ENCODE results near the gene PCMTD2.

The PCMTD2 gene

DNA sequence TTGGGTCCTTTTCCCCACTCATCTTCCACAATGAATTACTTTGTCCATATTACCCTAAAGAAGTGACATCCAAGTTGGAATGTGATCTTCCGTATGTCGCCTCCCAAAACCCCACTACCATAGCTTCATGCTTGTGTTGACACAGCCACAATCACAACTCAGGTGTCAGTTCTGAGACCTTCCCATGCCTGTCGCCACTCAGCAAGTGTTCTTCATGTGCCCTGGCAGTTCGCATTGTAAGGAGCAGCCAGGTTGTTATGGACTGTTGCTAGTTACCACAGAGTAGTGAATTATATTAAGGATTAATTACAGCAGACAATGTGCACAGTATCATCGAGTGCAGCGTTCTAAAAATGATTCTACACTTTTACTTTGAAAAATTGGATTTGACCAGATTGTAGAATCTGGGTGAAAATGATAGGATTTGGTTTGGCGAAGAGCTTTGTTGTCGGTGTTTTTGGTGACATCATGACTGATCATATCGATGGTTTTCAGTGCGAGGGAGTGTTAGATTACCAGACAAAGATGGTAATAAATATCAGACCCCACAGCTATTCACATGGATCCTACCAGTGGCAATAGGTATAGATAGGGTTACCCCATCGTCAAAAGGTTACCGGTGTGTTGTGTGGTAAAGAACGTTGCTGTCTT is 1.7 kb downstream of the PCMTD2 start:
- no peaks in the 10 kb centered on the region for H3K9me3 Mint-ChIP-seq
- no peak for DNase-seq (ENCODE audit: low spot score in 2 of 2)
- ATAC-seq (replicated peaks; ENCODE audit: extremely low read depth, poor library complexity, severe bottlenecking) = no peak
- H3K36me3 Mint-ChIP-seq (ENCODE audit: insufficient read depth) = peaks cover 34% of the 10 kb centered on the region
- H3K4me3 Mint-ChIP-seq = peak overlapping the region; percentile 95
- peak overlapping the region; percentile 98 for H3K27ac Mint-ChIP-seq (ENCODE audit: low read depth)
- peaks cover 11% of the 10 kb centered on the region for H3K27me3 Mint-ChIP-seq
- peaks cover 64% of the 10 kb centered on the region for H3K4me1 Mint-ChIP-seq

GRCh38 chr20:64258071-64258823 is 2.7 kb downstream of the PCMTD2 start:
- H3K9me3 Mint-ChIP-seq = no peaks in the 10 kb centered on the region
- ATAC-seq (replicated peaks; ENCODE audit: extremely low read depth, poor library complexity, severe bottlenecking) (no peak), DNase-seq (ENCODE audit: low spot score in 2 of 2) (no peak)
- H3K27ac Mint-ChIP-seq (ENCODE audit: low read depth) = no peak overlapping the region
- no peak overlapping the region for H3K4me3 Mint-ChIP-seq
- H3K36me3 Mint-ChIP-seq (ENCODE audit: insufficient read depth) = peaks cover 34% of the 10 kb centered on the region
- H3K27me3 Mint-ChIP-seq = peaks cover 1% of the 10 kb centered on the region
- peaks cover 74% of the 10 kb centered on the region for H3K4me1 Mint-ChIP-seq

GRCh38 chr20:64260239-64260638 is 4.7 kb downstream of the PCMTD2 start:
- Mint-ChIP-seq H3K9me3 (no peaks in the 10 kb centered on the region), H3K4me1 (peaks cover 76% of the 10 kb centered on the region), H3K36me3 (ENCODE audit: insufficient read depth) (peaks cover 31% of the 10 kb centered on the region), H3K4me3 (peak overlapping the region; percentile 43), H3K27me3 (no peaks in the 10 kb centered on the region), H3K27ac (ENCODE audit: low read depth) (peak overlapping the region; percentile 35)
- ATAC-seq (replicated peaks; ENCODE audit: extremely low read depth, poor library complexity, severe bottlenecking) = no peak
- no peak for DNase-seq (ENCODE audit: low spot score in 2 of 2)

DNA sequence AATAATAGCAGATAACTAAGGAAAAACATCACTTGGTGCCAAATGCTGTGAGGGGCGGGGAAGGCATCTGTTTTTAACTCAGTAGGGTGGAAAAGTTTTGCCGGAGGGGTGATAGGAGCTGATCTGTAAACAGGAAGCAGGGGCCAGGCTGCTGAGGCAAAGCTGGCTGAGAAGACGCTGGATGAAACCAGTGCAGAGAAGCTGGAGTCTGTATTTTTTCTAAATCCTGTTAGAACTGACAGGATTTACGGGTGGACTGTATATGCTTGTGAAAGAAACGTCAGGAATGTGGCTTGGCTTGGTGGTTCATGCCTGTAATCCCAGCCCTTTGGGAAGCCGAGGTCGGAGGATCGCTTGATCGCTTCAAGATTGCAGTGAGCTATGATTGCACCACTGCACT is 5.6 kb downstream of the PCMTD2 start:
- H3K9me3 Mint-ChIP-seq = no peaks in the 10 kb centered on the region
- DNase-seq (ENCODE audit: low spot score in 2 of 2) (no peak), ATAC-seq (replicated peaks; ENCODE audit: extremely low read depth, poor library complexity, severe bottlenecking) (peak; percentile 28)
- peaks cover 71% of the 10 kb centered on the region for H3K4me1 Mint-ChIP-seq
- H3K36me3 Mint-ChIP-seq (ENCODE audit: insufficient read depth) = peaks cover 24% of the 10 kb centered on the region
- peak overlapping the region; percentile 35 for H3K27ac Mint-ChIP-seq (ENCODE audit: low read depth)
- peak overlapping the region; percentile 43 for H3K4me3 Mint-ChIP-seq
- no peaks in the 10 kb centered on the region for H3K27me3 Mint-ChIP-seq

DNA sequence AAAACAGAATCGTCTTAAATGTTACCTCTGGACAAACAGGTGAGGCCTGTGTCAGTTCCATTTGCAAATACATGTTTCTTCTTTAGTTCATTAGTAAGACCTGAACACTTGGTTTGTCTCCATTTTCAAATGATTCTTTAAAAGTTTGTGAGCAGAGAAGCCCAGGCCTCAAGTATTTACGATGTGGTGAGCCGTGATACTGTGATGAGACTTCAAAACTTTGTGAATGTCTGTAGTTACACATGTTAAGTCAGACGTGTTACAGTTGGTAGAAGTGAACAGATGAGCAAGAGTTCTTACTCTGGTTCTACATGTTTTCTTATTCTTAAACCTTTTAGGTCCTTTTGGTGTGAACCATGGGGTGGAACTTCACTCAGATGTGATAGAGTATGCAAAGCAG is 8.5 kb downstream of the PCMTD2 start:
- ATAC-seq (replicated peaks; ENCODE audit: extremely low read depth, poor library complexity, severe bottlenecking) = no peak
- no peak overlapping the region for H3K4me3 Mint-ChIP-seq
- DNase-seq (ENCODE audit: low spot score in 2 of 2) = no peak
- H3K27me3 Mint-ChIP-seq = no peaks in the 10 kb centered on the region
- H3K4me1 Mint-ChIP-seq = peaks cover 48% of the 10 kb centered on the region
- peaks cover 15% of the 10 kb centered on the region for H3K36me3 Mint-ChIP-seq (ENCODE audit: insufficient read depth)
- H3K27ac Mint-ChIP-seq (ENCODE audit: low read depth) = no peak overlapping the region
- H3K9me3 Mint-ChIP-seq = no peaks in the 10 kb centered on the region

DNA sequence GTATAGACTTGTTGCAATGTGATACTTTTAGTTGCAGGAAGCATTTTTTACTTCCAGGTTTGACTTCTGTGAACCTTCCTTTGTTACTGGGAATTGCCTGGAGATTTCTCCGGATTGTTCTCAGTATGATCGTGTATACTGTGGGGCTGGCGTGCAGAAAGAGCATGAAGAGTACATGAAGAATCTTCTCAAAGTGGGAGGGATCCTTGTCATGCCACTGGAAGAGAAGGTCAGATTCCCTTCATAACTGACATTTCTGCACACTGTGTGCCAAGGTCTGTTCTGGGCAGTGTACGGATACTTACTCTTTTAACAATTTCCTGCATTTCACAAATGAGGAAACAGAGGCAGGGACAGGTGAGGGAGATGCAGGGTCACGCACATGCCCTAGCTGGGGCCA is 9.7 kb downstream of the PCMTD2 start:
- H3K9me3 Mint-ChIP-seq = peaks cover 2% of the 10 kb centered on the region
- ATAC-seq (replicated peaks; ENCODE audit: extremely low read depth, poor library complexity, severe bottlenecking) = no peak
- no peak overlapping the region for H3K4me3 Mint-ChIP-seq
- no peak overlapping the region for H3K27ac Mint-ChIP-seq (ENCODE audit: low read depth)
- no peak for DNase-seq (ENCODE audit: low spot score in 2 of 2)
- peaks cover 15% of the 10 kb centered on the region for H3K36me3 Mint-ChIP-seq (ENCODE audit: insufficient read depth)
- no peaks in the 10 kb centered on the region for H3K27me3 Mint-ChIP-seq
- peaks cover 54% of the 10 kb centered on the region for H3K4me1 Mint-ChIP-seq

- H3K9me3 Mint-ChIP-seq = peaks cover 5% of the 10 kb centered on the region
- no peaks in the 10 kb centered on the region for H3K27me3 Mint-ChIP-seq
- peaks cover 8% of the 10 kb centered on the region for H3K36me3 Mint-ChIP-seq (ENCODE audit: insufficient read depth)
- H3K4me3 Mint-ChIP-seq = no peak overlapping the region
- ATAC-seq (replicated peaks; ENCODE audit: extremely low read depth, poor library complexity, severe bottlenecking) (no peak), DNase-seq (ENCODE audit: low spot score in 2 of 2) (no peak)
- H3K4me1 Mint-ChIP-seq = peaks cover 50% of the 10 kb centered on the region
- no peak overlapping the region for H3K27ac Mint-ChIP-seq (ENCODE audit: low read depth)
These were observed 11.4 kb downstream of the PCMTD2 start for GRCh38 chr20:64266988-64267387.

GRCh38 chr20:64268174-64268573 is 12.6 kb downstream of the PCMTD2 start:
- peaks cover 5% of the 10 kb centered on the region for H3K9me3 Mint-ChIP-seq
- H3K27ac Mint-ChIP-seq (ENCODE audit: low read depth) = no peak overlapping the region
- H3K4me1 Mint-ChIP-seq = peaks cover 42% of the 10 kb centered on the region
- no peak for ATAC-seq (replicated peaks; ENCODE audit: extremely low read depth, poor library complexity, severe bottlenecking)
- H3K36me3 Mint-ChIP-seq (ENCODE audit: insufficient read depth) = peaks cover 8% of the 10 kb centered on the region
- H3K4me3 Mint-ChIP-seq = no peak overlapping the region
- DNase-seq (ENCODE audit: low spot score in 2 of 2) = no peak
- H3K27me3 Mint-ChIP-seq = no peaks in the 10 kb centered on the region

DNA sequence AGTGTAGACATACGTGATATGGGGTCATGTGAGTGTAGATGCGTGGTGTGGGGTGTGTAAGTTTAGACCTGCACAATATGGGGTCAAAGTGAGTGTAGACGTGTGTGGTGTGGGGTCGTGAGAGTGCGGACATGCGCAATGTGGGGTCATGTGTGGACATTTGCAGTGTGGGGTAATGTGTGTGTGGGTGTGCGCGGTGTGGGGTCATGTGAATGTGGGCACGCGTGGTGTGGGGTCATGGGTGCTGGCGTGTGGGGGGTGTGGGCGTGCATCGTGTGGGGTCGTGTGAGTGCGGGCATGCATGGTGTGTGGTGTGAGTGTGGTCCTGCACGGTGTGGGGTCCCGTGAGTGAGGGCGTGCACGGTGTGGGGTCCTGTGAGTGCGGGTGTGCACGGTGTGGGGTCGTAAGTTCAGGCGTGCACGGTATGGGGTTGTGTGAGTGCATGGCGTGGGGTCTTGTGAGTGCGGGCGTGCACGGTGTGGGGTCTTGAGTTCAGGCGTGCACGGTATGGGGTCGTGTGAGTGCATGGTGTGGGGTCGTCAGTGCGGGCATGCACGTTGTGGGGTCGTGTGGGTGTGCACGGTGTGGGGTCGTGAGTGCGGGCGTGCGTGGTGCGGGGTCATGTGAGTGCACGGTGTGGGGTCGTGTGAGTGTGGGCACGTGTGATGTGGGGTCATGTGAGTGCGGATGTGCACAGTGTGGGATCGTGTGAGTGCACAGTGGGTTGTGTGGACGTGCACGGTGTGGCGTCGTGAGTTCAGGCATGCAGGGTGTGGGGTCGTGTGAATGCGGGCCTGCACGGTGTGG is 14.3 kb downstream of the PCMTD2 start:
- H3K4me3 Mint-ChIP-seq = no peak overlapping the region
- no peaks in the 10 kb centered on the region for H3K27me3 Mint-ChIP-seq
- peaks cover 30% of the 10 kb centered on the region for H3K4me1 Mint-ChIP-seq
- peaks cover 5% of the 10 kb centered on the region for H3K9me3 Mint-ChIP-seq
- peaks cover 13% of the 10 kb centered on the region for H3K36me3 Mint-ChIP-seq (ENCODE audit: insufficient read depth)
- DNase-seq (ENCODE audit: low spot score in 2 of 2) (no peak), ATAC-seq (replicated peaks; ENCODE audit: extremely low read depth, poor library complexity, severe bottlenecking) (no peak)
- H3K27ac Mint-ChIP-seq (ENCODE audit: low read depth) = no peak overlapping the region

DNA sequence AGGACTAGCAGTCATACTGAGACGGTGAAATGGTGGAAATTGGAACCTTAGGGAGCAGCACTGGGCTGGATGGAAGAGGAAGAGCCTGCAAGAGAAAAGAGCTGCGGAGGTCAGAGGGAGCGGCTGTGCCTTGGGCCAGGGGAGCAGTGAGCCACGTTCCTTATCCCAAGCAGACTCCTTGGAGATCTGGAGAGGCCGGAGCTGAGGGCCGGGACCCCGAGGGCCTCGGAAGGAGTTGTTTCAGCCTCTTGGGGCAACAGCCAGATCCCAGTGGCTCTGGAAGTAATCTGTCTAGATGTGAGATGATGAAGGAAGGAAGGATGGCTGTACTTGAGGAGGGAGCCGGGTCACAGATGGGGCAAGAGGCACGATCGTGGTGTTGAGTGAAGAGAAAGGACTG is 16.1 kb downstream of the PCMTD2 start:
- DNase-seq (ENCODE audit: low spot score in 2 of 2) (no peak), ATAC-seq (replicated peaks; ENCODE audit: extremely low read depth, poor library complexity, severe bottlenecking) (no peak)
- peaks cover 11% of the 10 kb centered on the region for H3K36me3 Mint-ChIP-seq (ENCODE audit: insufficient read depth)
- no peak overlapping the region for H3K4me3 Mint-ChIP-seq
- H3K9me3 Mint-ChIP-seq = peaks cover 5% of the 10 kb centered on the region
- H3K27ac Mint-ChIP-seq (ENCODE audit: low read depth) = no peak overlapping the region
- peaks cover 30% of the 10 kb centered on the region for H3K4me1 Mint-ChIP-seq
- H3K27me3 Mint-ChIP-seq = no peaks in the 10 kb centered on the region

GRCh38 chr20:64273109-64273508 is 17.6 kb downstream of the PCMTD2 start:
- Mint-ChIP-seq H3K4me3 (no peak overlapping the region), H3K4me1 (peaks cover 30% of the 10 kb centered on the region), H3K27me3 (no peaks in the 10 kb centered on the region), H3K36me3 (ENCODE audit: insufficient read depth) (peaks cover 11% of the 10 kb centered on the region), H3K9me3 (peaks cover 5% of the 10 kb centered on the region), H3K27ac (ENCODE audit: low read depth) (no peak overlapping the region)
- ATAC-seq (replicated peaks; ENCODE audit: extremely low read depth, poor library complexity, severe bottlenecking) = no peak
- no peak for DNase-seq (ENCODE audit: low spot score in 2 of 2)

GRCh38 chr20:64276817-64277216 is 21.3 kb downstream of the PCMTD2 start:
- ATAC-seq (replicated peaks; ENCODE audit: extremely low read depth, poor library complexity, severe bottlenecking) (no peak), DNase-seq (ENCODE audit: low spot score in 2 of 2) (no peak)
- Mint-ChIP-seq H3K27me3 (no peaks in the 10 kb centered on the region), H3K4me3 (no peak overlapping the region), H3K4me1 (peaks cover 25% of the 10 kb centered on the region), H3K36me3 (ENCODE audit: insufficient read depth) (peaks cover 9% of the 10 kb centered on the region), H3K27ac (ENCODE audit: low read depth) (no peak overlapping the region), H3K9me3 (no peaks in the 10 kb centered on the region)
